Stimulated activated naive CD4-positive, alpha-beta T cell treated with Interleukin-2 at 50 U/mL for 16 hours (primary cell): ENCODE data around the gene NT5C2.
"Not testable (repeated sequence)": the region's sequence is repeated elsewhere in the genome, so short reads cannot be mapped to it uniquely, and the experiment has no call there.

Experiments used
- DNase-seq: peaks from one replicate; lab custom pipeline; 2025; lab: John Stamatoyannopoulos, UW

Gene NT5C2

DNA sequence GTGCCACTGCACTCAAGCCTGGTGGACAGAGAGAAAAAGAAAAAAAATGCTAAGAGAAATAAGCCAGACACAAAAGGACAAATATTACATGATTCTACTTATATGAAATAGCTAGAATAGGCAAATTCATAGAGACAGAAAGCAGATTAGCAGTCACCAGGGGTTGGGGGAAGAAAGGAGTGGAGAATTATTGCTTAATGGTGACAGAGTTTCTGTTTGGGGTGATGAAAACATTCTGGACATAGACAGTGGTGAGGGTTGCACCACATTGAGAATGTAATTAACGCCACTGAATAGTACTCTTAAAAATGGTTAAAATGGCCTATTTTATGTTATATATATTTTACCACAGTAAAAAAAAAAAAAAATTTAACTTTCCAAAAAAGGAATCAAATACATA, 6.4 kb upstream of the NT5C2 start:
- no peak for DNase-seq

DNA sequence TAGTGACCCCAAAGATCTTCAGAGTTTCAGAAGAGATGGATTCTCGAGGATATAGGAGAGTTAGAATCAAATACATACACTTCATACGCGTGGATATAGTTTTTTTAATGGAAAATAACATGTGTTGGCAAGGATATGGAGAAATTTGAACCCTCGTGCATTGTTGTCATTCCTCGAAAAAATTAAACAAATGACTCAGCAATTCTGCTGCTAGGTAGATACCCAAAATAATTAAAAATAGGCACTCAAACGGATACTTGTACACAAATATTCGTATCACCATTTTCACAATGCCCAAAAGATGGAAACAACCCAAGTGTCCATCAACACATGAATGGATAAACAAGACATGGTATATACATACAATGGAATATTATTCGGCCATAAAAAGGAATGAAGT, 5.6 kb upstream of the NT5C2 start:
- no peak for DNase-seq

DNA sequence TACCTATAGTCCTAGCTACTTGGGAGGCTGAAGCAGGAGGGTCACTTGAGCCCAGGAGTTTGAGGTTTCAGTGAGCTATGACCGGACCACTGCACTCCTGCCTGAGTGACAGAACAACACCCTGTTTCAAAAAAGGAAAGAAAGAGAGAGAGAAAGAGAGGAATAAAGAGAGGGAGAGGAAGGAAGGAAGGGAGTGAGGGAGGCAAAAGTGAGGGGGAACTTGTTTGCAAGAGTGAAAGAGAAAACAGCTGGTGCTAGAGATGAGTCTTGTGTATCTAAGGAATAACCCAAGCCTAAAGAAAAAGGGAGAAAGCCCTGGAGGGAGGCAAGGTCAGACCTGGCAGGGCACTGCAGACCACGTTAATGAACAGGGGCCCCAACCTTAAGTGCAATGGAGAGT, 4.8 kb upstream of the NT5C2 start:
- no peak for DNase-seq

DNA sequence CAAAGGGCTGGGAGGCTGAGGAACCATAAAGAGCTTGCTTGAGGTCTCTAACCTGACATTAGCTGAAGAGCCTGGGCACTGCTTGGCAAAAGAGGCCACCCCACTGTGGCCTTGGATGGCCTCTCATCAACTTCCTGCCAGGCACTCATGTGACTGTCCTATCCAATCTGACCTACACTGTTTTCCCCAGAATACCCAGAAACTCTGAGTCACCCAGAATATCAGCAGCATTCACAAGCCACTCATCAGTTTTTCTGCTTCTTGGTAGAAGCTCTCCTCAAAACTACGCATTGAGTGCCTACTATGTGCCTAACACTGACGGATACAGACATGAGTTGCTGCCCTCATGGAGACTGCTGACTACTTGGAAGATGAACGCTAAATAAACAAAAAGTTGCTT, 4.1 kb upstream of the NT5C2 start:
- no peak for DNase-seq

DNA sequence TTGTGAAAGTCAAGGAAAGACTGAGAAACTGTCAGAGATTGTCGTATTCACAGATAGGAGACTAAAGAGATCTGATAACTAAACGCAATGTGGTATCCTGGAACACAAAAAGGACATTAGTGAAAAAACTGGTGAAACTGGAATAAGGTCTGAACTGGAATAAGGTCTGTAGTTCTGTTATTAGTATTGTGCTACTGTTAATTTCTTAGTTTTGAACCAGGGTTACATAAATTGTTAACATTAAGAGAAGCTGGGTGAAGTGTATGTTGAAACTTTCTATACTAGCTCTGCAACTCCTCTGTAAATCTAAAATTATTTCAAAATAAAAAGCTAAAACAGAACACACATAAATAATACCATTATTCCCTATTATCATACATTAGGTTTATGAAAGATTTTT, 3.4 kb upstream of the NT5C2 start:
- no peak for DNase-seq

DNA sequence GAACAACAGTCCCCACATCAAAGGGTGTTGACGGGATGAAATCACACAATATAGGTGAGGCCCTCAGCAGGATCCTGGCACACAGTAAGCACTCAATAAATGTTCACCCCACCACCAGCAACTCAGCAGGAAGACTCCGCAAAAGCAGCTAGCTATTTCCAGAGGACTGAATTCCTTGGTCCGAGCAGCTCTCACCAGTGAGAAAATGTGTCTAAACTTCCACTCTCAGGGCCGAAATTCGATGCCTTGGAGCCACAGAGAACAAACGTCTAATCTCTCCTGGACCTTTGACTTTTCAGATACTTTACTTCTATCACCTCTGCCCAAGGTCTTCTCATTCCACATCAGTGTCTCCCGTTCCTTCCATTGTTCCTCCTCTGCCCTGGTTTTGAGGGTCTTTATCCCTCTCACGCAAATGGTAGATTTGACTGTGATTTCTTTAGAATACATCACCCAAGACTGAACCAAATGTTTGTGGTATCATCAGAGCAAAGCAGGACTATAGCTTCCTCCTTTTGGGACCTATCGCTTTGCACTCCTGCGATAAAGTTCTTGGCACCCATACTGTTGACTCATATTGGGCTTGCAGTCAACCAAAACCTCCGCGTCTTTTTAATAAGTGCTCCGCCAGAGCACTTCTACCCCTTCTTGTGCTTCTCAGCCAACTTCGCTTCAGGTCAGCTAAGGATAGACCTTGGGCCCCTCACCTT, 903 bp upstream of the NT5C2 start:
- no peak for DNase-seq

DNA sequence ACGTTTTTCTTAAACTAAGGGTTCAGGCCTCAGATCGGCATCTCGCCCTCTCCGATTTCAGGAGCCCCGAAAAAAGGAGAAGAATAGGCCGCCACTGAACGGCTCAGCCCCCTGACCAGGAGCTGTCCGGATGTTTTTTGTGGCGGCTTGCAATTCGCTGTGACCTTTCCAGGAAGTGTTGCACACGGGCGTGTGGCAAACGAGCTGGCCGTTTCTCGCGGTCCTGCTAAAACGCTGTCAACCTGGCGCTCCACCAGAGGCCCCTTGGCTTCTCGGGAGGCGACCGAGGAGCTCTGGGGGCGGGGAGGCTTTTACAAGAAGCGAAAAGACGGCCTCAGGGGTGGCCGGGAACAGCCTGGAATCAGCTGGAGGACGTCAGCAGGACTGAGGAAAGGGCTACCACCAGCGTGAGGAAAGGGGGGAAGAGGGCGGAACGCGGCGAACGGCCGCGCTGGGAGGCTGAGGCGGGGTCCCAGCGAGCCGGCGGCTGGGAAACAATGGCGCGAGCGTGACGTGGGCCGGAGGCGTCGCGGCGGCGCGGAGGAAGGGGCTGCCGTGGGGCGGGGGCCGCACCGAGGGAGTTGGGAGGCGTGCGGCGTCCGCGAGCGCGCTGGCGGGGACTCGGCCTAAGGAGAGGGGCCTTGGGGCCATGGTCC, 493 bp downstream of the NT5C2 start:
- DNase-seq: peak; percentile 61

DNA sequence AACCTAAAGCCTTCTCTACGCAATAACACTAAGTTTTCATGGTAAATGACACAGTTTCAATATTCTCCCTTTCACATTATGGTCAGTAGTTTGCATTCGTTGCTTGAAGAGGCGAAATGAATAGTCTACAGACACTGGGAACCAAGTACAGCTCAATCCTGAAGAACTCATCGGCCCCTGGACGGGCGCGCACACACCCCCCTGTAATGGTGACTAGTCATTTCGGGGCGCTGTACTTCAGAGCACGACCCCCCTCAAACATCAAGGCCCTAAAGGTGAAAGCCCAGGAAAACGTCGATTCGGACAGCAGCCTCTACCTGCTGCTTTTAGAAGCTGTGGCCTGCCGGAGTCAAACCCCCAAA, 1.0 kb downstream of the NT5C2 start:
- no peak for DNase-seq

DNA sequence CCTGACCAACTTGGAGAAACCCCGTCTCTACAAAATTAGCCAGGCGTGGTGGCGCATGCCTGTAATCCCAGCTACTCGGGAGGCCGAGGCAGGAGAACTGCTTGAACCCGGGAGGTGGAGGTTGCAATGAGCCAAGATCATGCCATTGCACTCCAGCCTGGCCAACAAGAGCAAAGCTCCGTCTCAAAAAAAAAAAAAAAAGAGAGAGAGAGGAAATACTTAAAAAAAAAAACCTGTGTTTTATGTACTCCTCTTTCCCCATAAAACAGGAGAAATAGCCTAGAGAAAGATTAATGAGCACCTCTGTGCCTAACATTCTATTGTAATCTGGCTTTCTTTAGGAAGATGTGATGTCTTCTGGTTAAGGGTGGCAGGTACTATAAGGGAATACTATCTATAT, 1.9 kb downstream of the NT5C2 start:
- DNase-seq: not testable (repeated sequence)

DNA sequence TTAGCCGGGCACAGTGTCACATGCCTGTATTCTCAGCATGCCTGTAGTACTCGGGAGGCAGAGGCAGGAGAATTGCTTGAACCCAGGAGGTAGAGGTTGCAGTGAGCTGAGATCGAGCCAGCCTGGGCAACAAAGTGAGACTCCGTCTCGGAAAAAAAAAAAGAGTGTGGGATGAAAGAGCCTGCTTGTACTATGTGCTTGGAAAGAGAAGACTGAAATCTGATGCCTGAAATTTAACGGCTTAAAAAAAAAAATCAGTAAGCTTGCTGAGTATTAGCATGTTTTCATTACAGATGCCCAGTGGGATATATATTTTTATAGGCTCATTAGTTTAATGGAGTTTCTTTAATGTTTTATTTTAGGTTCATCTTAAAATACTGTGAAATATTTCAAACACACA, 4.2 kb downstream of the NT5C2 start:
- DNase-seq: no peak

DNA sequence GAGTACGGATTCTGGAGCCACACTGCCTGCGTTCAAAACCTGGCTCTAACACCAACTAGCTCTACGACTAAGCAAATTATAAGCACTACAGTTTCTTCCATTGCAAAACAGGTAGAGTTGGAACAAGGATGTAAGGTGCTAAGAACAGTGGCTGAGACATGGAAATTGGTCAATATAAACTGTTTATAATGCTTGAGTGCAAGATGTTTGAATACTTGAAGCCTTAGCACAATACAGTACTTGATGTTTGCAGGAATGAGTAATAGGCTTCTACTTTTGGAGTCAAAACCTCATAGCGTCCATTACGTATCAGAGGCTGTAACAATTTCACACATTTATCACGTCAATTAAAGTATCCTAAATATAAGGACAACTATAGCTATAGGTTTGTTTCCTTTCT, 6.9 kb downstream of the NT5C2 start:
- no peak for DNase-seq

DNA sequence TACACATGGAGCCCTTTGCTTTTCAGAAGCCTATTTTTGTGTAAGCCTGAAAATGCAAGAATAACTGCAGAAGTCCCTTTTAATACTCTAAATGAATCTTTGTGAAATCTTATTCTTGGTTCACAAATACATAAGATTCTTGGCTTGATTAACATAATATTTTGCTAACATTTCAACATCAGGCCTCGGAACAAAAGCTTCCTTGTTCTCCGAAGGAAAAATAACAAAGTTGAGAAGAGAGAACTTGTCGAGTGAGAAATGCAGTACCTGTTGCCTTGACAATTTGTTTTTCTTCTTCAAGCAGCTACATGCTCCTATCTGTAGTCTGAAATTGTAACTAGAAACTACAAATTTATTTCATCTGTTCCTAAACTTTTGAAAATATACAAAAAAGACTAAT, 8.5 kb downstream of the NT5C2 start:
- no peak for DNase-seq

DNA sequence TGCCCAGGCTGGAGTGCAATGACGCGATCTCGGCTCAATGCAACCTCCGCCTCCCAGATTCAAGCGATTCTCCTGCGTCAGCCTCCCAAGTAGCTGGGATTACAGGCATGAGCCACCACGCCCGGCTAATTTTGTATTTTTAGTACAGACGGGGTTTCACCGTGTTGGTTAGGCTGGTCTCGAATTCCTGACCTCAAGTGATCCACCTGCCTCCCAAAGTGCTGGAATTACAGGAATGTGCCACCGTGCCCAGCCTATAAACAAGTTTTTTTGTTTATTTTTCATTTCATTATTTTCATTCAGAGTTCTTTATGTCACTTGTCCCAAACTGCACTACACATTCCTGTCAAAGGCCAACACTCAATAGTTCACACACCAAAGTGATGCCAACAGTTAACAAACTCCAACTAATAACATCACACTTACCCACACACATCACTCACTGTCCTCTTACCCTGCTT, 9.1 kb downstream of the NT5C2 start:
- not testable (repeated sequence) for DNase-seq

DNA sequence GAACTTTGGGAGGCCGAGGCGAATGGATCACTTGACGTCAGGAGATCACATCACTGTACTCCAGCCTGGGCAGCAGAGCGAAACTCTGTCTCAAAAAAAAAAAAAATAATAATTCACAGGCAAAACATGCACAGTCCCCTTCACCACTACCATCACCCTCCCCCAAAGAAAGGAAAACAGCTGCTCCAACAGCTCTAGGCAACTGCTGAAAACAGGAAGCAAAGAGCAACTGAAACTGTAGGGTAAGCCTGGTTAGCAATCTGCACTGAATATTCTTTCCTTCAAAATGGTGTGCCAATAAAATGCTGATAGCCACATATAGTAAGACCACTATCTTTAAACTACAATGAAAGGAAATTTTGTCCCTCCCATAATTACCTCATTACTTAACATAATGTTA, 11.8 kb downstream of the NT5C2 start:
- DNase-seq: no peak

DNA sequence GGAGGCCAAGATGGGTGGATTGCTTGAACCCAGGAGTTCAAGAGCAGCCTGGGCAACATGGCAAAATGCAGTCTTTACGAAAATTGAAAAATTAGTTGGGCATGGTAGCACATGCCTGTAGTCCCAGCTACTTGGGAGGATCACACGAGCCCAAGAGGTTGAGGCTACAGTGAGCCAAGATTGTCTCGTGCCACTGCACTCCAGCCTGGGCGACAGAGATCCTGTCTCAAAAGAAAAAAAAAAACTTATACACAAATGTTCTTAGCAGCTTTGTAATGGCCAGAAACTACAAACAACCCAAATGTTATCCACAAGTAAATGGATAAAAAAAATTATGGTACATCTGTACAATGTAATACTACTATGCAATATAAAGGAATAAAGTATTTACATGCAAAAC, 12.6 kb downstream of the NT5C2 start:
- DNase-seq: no peak

DNA sequence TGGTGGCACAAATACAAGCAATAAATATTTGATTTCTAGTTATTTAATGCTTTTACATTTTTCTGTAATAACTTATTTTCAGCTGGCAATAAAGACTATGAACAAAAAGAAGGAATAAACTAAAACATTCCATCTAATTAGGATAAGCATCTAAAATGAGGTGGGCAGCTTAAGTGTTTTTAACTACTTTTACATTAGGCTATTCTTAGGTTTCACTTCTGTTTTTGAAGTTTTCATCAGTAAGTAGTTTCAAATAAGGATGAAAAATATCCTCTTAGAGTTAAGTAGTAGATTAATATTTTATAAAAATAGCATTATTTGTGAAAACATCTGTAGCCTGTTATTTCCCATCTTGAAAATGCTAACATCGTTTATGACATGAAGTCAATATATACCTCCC, 15.9 kb downstream of the NT5C2 start:
- no peak for DNase-seq

DNA sequence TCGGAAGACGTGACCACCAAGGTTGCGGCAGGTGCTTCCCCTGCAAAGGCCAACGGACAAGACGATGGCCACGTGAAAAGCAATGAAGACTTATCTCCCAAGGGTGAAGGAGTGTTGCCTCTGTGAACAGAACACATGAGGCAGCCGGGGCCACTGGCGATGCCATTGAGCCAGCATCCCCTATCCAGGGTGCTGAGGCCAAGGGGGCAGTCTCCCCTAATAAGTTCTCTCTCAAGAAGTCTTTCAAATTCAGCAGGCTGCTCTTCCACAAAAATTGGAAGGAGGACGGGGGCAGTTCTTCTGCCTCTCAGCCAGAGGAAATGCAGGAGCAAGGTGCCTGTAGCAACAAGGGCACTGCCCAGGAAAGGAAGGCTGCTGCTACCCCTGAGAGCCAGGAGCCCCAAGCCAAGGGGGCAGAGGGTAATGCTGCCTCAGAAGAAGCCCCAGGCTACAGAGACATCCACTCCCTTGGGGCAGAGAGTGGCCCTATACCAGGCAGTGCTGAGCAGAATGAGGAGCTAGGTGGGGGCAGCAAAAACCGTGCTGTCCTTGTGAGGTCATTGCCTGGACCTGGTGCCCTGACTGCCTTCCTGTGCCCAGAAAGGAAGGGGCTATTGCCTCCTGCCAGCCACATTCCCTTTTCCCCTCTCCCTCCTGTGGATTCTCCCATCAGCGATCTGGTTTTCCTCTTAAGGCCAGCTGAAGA, 17.3 kb downstream of the NT5C2 start:
- DNase-seq: no peak

DNA sequence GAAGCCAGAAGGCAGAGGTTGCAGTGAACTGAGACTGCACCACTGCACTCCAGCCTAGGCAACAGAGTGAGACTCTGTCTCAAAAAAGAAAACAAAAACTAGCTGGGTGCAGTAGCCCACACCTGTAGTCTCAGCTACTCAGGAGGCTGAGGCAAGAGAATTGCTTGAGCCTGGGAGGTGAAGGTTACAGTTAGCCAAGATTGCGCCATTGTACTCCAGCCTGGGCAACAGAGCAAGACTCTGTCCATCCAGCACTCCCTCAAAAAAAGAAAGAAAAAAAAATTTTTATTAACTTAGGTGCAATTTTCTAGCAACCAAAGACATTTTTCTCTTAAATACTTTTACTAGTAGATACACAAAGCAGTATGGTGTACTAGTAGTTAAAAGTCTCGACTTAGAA, 18.7 kb downstream of the NT5C2 start:
- not testable (repeated sequence) for DNase-seq

DNA sequence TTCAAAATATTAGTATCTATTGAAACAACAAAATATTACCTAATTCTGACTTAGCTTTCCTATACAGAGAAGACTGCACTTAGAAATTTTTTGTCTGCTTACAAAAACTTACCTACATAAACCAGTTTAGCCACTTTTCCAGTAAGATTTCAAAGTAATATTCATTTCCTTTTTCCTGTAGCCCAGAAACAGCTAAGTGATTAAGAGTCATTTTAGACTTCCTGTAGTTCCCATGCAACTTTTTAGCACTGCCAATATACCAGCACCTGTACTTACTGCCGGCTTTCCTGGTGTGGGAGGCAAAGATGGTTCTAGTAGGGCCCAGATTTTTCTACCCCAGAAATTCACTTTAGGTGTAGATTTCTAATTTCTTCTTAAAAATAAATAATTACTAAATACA, 21.8 kb downstream of the NT5C2 start:
- no peak for DNase-seq

DNA sequence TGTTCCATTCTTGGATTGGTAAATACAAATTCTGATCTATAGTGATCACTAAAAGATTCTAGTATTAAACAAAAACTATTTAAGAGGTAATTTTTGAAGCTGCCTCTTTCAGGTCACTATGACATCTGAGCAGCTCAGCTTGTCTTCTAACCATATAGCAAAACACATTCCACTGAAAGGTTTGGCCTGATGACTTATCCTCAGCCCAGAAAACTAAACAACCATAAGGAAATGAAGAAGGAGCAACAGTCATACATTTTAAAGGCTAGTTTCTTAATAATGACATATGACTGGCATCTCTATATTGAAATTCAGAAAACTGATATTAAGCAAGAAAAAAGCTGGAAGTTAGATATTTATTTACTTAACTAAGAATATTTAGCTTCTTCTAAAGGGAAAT, 24.6 kb downstream of the NT5C2 start:
- no peak for DNase-seq

DNA sequence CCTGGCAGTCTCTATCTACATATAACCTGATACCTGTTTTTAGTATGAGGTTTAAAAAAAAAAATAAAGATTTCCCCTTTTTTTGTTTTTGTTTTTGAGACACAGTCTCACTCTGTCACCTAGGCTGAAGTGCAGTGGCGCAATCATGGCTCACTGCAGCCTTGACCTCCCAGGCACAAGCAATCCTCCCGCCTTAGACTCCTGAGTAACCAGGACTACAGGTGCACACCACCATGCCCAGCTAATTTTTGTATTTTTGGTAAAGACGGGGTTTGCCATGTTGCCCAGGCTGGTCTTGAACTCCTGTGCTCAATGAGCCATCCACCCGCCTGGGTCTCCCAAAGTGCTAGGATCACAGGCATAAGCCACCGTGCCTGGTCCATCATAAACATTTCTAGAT, 25.5 kb downstream of the NT5C2 start:
- DNase-seq: not testable (repeated sequence)

DNA sequence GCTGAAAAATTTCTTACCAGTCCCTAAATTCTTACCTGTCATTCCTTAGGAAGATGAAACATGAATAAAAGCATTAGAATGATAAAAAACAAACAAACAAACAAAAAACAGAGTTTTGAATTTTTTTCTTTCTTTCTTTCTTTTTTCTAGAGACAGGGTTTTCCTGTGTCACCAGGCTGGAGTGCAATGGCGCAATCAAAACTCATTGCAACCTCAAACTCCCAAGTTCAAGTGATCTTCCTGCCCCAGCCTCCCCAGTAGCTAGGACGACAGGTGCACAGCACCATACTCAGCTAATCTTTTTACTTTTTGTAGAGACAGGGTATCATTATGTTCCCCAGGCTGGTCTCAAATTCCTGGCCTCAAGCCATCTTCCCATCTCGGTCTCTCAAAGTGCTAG, 26.5 kb downstream of the NT5C2 start:
- no peak for DNase-seq

DNA sequence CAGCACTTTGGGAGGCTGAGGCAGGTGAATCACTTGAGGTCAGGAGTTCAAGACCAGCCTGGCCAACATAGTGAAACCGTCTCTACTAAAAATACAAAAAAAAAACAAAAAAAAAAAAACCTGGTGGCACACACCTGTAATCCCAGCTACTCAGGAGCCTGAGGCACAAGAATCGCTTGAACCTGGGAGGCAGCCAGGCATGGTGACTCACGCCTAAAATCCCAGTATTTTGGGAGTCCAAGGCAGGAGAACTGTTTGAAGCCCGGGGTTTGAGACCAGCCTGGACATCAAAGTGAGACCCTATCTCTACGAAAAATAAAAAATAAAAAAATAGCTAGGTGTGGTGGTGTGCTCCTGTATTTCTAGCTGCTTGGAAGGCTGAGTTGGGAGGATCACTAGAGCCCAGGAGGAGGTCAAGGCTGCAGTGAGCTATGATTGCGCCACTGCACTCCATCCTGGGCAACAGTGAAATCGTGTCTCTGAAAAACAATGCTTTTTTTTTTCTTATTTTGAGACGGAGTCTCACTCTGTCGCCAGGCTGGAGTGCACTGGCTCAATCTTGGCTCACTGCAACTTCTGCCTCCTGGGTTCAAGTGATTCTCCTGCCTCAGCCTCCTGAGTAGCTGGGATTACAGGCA, 29.2 kb downstream of the NT5C2 start:
- DNase-seq: not testable (repeated sequence)
